Fibroblast of gingiva (primary cell): ENCODE results near the gene SHANK1.

Source experiments
- DNase-seq: peaks from one replicate; pipeline ENCODE4 v3.0.0-alpha.2; 2011; ENCODE audit warnings: low read depth

The SHANK1 gene

DNA sequence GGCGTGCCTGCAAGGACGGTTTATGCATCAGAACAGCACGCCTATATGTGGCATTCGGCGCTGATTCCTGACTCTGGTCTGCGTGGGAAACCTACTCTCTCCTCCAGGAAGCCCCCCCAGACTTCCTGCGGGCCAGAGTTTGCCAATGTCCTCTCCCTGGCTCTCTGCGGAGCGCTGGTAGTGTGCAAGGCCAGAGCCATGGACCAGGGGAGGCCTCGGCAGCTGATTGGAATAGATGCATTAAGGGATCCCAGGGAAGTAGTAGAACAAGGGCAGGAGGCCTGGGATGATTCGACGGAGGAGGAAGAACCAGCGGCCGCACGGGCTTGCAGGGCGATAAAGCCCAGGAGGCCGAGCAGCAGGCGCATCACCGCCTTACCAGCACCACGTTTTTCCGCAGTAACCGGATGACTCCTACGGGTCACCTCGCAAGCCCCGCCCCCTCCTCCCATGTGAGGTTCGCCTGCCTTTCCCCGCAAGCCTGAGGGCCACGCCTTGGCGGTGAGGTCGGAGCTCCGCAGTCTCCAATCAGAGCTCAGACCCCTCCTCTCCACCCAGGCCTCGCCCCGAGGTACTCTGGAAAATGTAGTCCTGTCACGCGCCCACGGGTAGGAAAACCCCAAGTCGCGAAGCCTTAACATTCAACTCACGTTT lies 8.6 kb upstream of the SHANK1 start:
- peak; percentile 50 for DNase-seq

- no peak for DNase-seq
Observed at GRCh38 chr19:50725911-50726230, 6.3 kb upstream of the SHANK1 start.

GRCh38 chr19:50725218-50725910 lies 5.8 kb upstream of the SHANK1 start:
- no peak for DNase-seq

- DNase-seq = peak; percentile 99
Observed at GRCh38 chr19:50724522-50725217, 5.1 kb upstream of the SHANK1 start.

GRCh38 chr19:50723735-50724521 lies 4.3 kb upstream of the SHANK1 start:
- DNase-seq = no peak

- DNase-seq = peak; percentile 77
Observed at GRCh38 chr19:50723069-50723468, 3.5 kb upstream of the SHANK1 start, which contains the start of gene CLEC11A. Gene CLEC11A, plus strand, starts transcription at chr19:50723364. Its CDS starts 162 bp downstream, at chr19:50723526.

GRCh38 chr19:50722201-50723013 lies 2.8 kb upstream of the SHANK1 start:
- DNase-seq = no peak

DNA sequence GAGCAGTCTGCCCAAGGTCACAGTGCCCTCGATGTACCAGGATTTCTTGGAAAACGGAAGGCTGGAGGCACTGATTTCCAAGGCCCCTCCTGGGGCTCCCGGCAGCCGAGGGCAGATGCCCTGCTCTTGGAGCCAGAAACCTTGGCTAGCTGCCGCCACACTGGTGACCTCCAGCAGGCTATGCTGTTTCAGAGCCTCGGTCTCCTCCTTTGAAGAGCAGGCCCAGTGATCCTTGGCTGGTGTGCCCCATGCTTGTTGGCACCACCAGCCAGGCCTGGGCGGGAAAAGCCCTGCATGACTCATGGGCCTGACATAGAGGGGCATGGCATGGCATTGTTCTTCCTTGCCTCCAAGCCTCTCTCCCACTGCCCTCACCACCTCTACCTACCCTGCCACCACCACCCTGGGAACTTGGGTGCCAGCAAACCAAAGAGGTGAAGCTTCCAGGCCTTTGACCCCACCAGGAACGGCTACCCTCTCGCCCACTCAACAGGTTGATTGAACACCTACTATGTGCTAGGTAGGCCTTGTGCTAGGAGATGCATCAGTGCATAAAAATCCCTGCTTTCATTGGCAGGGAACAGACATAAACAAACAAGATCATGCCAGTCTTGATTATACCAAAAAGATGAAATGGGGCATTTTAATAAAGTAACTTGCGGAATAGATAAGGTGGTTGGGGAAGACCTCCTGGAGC lies 2.0 kb upstream of the SHANK1 start:
- DNase-seq = peak; percentile 22

- DNase-seq = peak; percentile 17
Observed at GRCh38 chr19:50720921-50721381, 1.3 kb upstream of the SHANK1 start.

GRCh38 chr19:50720181-50720920 lies 749 bp upstream of the SHANK1 start:
- no peak for DNase-seq

- no peak for DNase-seq
Observed at GRCh38 chr19:50719119-50719435, 525 bp downstream of the SHANK1 start.

- DNase-seq = no peak
Observed at GRCh38 chr19:50718255-50719118, 1.1 kb downstream of the SHANK1 start.

- DNase-seq = no peak
Observed at GRCh38 chr19:50717891-50718254, 1.7 kb downstream of the SHANK1 start.

DNA sequence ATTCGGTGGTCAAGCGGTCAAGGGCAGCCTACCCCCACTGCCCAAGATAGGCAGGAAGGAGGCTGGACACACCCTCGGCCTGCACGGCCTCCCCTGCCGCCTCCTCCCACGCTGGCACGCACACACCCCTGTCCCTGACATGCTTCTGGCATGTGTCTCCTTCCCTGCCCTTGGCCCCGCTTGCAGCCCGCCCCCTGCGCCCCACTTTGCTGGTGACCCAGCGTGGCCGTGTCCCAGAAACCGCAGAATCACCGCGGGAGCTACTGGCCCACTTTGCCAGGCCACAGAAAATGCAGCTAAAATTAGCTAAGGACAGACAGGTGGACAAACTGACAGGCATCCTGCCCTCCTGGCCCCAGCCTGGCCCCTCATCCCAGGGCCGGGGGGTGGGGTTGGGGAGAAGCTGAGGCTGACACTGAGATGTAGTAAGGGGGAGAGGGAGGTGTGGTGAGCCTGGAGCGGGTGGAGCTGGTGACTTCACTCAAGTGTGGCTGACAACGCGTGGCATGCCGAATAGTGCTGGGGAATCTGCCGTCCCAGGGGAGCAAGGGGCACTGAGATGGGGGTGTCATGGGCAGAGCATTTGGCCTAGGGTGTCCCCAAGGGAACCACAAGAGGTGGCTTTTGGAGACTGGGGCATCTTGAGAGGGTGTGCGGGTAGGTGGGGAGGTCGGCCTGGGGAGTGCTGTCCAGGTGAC lies 2.4 kb downstream of the SHANK1 start:
- no peak for DNase-seq

GRCh38 chr19:50716178-50717025 lies 3.2 kb downstream of the SHANK1 start:
- DNase-seq = no peak

GRCh38 chr19:50713556-50714236 lies 5.9 kb downstream of the SHANK1 start:
- no peak for DNase-seq

- DNase-seq = no peak
Observed at GRCh38 chr19:50712833-50713232, 6.8 kb downstream of the SHANK1 start.
